CD14-positive monocyte (primary cell): ENCODE results near the gene ACKR1. TPM values are rescaled to one million over a fixed set of nuclear protein-coding genes. Genes with fewer than 3 reads are reported as not detected.

ENCODE experiments used
- DNase-seq, 3 donors: peaks; one replicate each; pipeline ENCODE4 v3.0.0-alpha.2; 2011 to 2022
- H2AFZ ChIP-seq: 2 replicates; pipeline ENCODE4 v1.6.0; 2012; ENCODE audit warnings: mild to moderate bottlenecking, low read depth, low read length, inconsistent platforms; ENCODE audit not compliant: insufficient read depth, poor library complexity, severe bottlenecking
- H3K27ac ChIP-seq, 2 donors: 1 replicate in 1 of 2; 2 replicates in 1 of 2; pipeline ENCODE4 v1.5.1; 2012 to 2013; ENCODE audit warnings: low read length in 2 of 2, control low read depth in 1 of 2, inconsistent platforms in 1 of 2, low read depth in 1 of 2, mild to moderate bottlenecking in 1 of 2
- H3K27me3 ChIP-seq, 2 donors: one replicate each; pipeline versions ENCODE4 v1.6.0 to v1.6.1; 2011 to 2013; ENCODE audit warnings: low read length in 2 of 2; ENCODE audit not compliant: control insufficient read depth in 2 of 2, insufficient read depth in 2 of 2
- H3K36me3 ChIP-seq, 2 donors: replicated peaks in 1 of 2; 1 replicate in 1 of 2; 2 replicates in 1 of 2; pipeline versions ENCODE4 v1.5.1 to v1.6.1; 2012 to 2013; ENCODE audit warnings: low read length in 2 of 2, control low read depth in 1 of 2, inconsistent platforms in 1 of 2, mild to moderate bottlenecking in 1 of 2; ENCODE audit not compliant: insufficient read depth in 2 of 2, control insufficient read depth in 1 of 2
- H3K4me1 ChIP-seq, 2 donors: 1 replicate in 1 of 2; 2 replicates in 1 of 2; pipeline versions ENCODE4 v1.5.1 to v1.6.1; 2012 to 2013; ENCODE audit warnings: low read length in 2 of 2, control low read depth in 1 of 2, inconsistent platforms in 1 of 2, mild to moderate bottlenecking in 1 of 2, moderate library complexity in 1 of 2; ENCODE audit not compliant: insufficient read depth in 2 of 2, control insufficient read depth in 1 of 2
- H3K4me2 ChIP-seq: replicated peaks from 2 replicates; pipeline ENCODE3; 2012; ENCODE audit warnings: low read length, moderate library complexity, mild to moderate bottlenecking; ENCODE audit not compliant: poor library complexity, severe bottlenecking; ENCODE audit errors: extremely low read depth
- H3K4me3 ChIP-seq, 3 experiments: fragments of 200-600 bp in 1 of 3; sonication (generic) in 1 of 3; replicated peaks in 1 of 3; 1 replicate in 2 of 3; 2 replicates in 1 of 3; pipeline ENCODE4 v1.5.1; 2011 to 2013; ENCODE audit warnings: low read length in 3 of 3, mild to moderate bottlenecking in 3 of 3, control low read depth in 2 of 3, low read depth in 2 of 3, inconsistent platforms in 1 of 3, moderate library complexity in 1 of 3
- H3K79me2 ChIP-seq: 2 replicates; pipeline ENCODE4 v1.6.0; 2012; ENCODE audit warnings: mild to moderate bottlenecking, control low read depth, inconsistent platforms, low read length, moderate library complexity; ENCODE audit not compliant: insufficient read depth
- H3K9ac ChIP-seq: 2 replicates; pipeline ENCODE4 v1.6.0; 2017; ENCODE audit warnings: low read length, mild to moderate bottlenecking; ENCODE audit not compliant: insufficient read depth, poor library complexity, severe bottlenecking
- H3K9me3 ChIP-seq, 2 donors: replicated peaks in 1 of 2; 1 replicate in 1 of 2; 2 replicates in 1 of 2; pipeline versions ENCODE4 v1.5.1 to v1.6.1; 2012 to 2013; ENCODE audit warnings: low read length in 2 of 2, control low read depth in 1 of 2; ENCODE audit not compliant: control insufficient read depth in 1 of 2, insufficient read depth in 1 of 2
- H4K20me1 ChIP-seq: 2 replicates; pipeline ENCODE4 v1.6.0; 2012; ENCODE audit warnings: mild to moderate bottlenecking, low read length, control low read depth, moderate library complexity; ENCODE audit not compliant: insufficient read depth
- H3K27ac Mint-ChIP-seq, 7 donors: one replicate each; pipeline ENCODE4 v1.8.0; 2020; ENCODE audit warnings: mild to moderate bottlenecking in 7 of 7, mixed read lengths in 7 of 7, moderate library complexity in 6 of 7, inconsistent platforms in 2 of 7
- H3K27me3 Mint-ChIP-seq, 3 donors: one replicate each; pipeline ENCODE4 v1.8.0; 2021 to 2022; ENCODE audit warnings: low read depth in 3 of 3, mild to moderate bottlenecking in 3 of 3, mixed read lengths in 3 of 3, moderate library complexity in 3 of 3, inconsistent platforms in 1 of 3
- H3K36me3 Mint-ChIP-seq, 2 donors: one replicate each; pipeline ENCODE4 v1.8.0; 2020; ENCODE audit warnings: mixed read lengths in 2 of 2, inconsistent platforms in 1 of 2, mild to moderate bottlenecking in 1 of 2
- H3K4me1 Mint-ChIP-seq: one replicate; pipeline ENCODE4 v1.8.0; 2020; ENCODE audit warnings: mild to moderate bottlenecking, mixed read lengths
- H3K4me3 Mint-ChIP-seq, 2 donors: one replicate each; pipeline ENCODE4 v1.8.0; 2020; ENCODE audit warnings: mild to moderate bottlenecking in 2 of 2, mixed read lengths in 2 of 2, moderate library complexity in 1 of 2
- H3K9me3 Mint-ChIP-seq, 7 donors: one replicate each; pipeline ENCODE4 v1.8.0; 2020 to 2022; ENCODE audit warnings: mixed read lengths in 7 of 7, mild to moderate bottlenecking in 6 of 7, moderate library complexity in 6 of 7, inconsistent platforms in 2 of 7
- CTCF ChIP-seq: fragments of 200-600 bp; IDR thresholded peaks from one replicate; pipeline ENCODE4 v1.8.0; 2022; ENCODE audit warnings: antibody characterized with exemption, mild to moderate bottlenecking
- WGBS: methylation state at CpG from one replicate; pipeline ENCODE4 v1.1.5; 2013; ENCODE audit warnings: missing lambda C conversion rate; ENCODE audit not compliant: insufficient coverage; 5-methylcytosine and 5-hydroxymethylcytosine counted together
- intact Hi-C, 2 donors: fragments of 100-400 bp; cut with micrococcal nuclease; formaldehyde crosslinking; loops; one replicate each; pipeline versions ENCODE4 v1.15.0 to v1.15.1; 2023
- polyA plus RNA-seq, 3 donors: library from polyadenylated mRNA; depleted of rRNA in 1 of 3; unstranded in 2 of 3; stranded (reverse) in 1 of 3; fragments of 300-500 nt in 2 of 3; fragments of >200 nt in 1 of 3; fragmentation: Illumina TruSeq in 2 of 3; gene quantifications; 1 replicate in 2 of 3; 2 replicates in 1 of 3; pipeline ENCODE4 v1.2.3, GENCODE V29; 2012 to 2021

Gene ACKR1
- polyA plus RNA-seq, 3 donors, result 0.14 TPM; not detected in 2

- H3K79me2 ChIP-seq, result no peaks in the 10 kb centered on the region
- H3K9ac ChIP-seq, result no peak overlapping the region
- no peak overlapping the region for H3K4me3 ChIP-seq
- no peaks in the 10 kb centered on the region for H3K4me1 ChIP-seq
- Mint-ChIP-seq H3K9me3 (no peaks in the 10 kb centered on the region), H3K4me1 (no peaks in the 10 kb centered on the region), H3K4me3 (no peak overlapping the region), H3K27ac (peak overlapping the region in 1 of 7 donors; percentile 25), H3K36me3 (no peaks in the 10 kb centered on the region), H3K27me3 (peaks cover 24 to 43% (median 31%) of the 10 kb centered on the region in 3 donors)
- H3K4me2 ChIP-seq, result no peak overlapping the region
- no peak for TF ChIP-seq CTCF
- no peaks in the 10 kb centered on the region for H3K9me3 ChIP-seq
- no peaks in the 10 kb centered on the region for H3K36me3 ChIP-seq
- no peak for DNase-seq
- H4K20me1 ChIP-seq, result no peaks in the 10 kb centered on the region
- peaks cover 19 to 35% of the 10 kb centered on the region in 2 donors for H3K27me3 ChIP-seq
- intact Hi-C loops, result no loop called here
- H2AFZ ChIP-seq, result no peak overlapping the region
- H3K27ac ChIP-seq, result no peak overlapping the region
- 41% methylated on average over 2 of the region's 4 CpGs for WGBS
Measured at GRCh38 chr1:159181328-159182024, 23.2 kb upstream of the ACKR1 start.

- H3K4me1 Mint-ChIP-seq, result peaks cover 14% of the 10 kb centered on the region
- Histone ChIP-seq H3K4me1 (peaks cover 6 to 13% of the 10 kb centered on the region in 2 donors), H3K9me3 (no peaks in the 10 kb centered on the region), H3K9ac (no peak overlapping the region), H3K4me3 (no peak overlapping the region), H3K79me2 (no peaks in the 10 kb centered on the region), H3K27ac (no peak overlapping the region), H3K36me3 (no peaks in the 10 kb centered on the region), H4K20me1 (no peaks in the 10 kb centered on the region), H3K4me2 (no peak overlapping the region), H2AFZ (no peak overlapping the region), H3K27me3 (peaks cover 46 to 61% of the 10 kb centered on the region in 2 donors)
- WGBS, result no CpG with 5 or more reads among the region's 2 CpGs
- H3K27ac Mint-ChIP-seq, result no peak overlapping the region
- H3K36me3 Mint-ChIP-seq, result no peaks in the 10 kb centered on the region
- H3K9me3 Mint-ChIP-seq, result peaks cover 0 to 6% (median 0%) of the 10 kb centered on the region in 7 donors
- TF ChIP-seq CTCF, result no peak
- H3K4me3 Mint-ChIP-seq, result no peak overlapping the region
- intact Hi-C loops, result no loop called here
- H3K27me3 Mint-ChIP-seq, result peaks cover 46 to 69% (median 56%) of the 10 kb centered on the region in 3 donors
- DNase-seq, result no peak
Measured at GRCh38 chr1:159184201-159184600, 20.5 kb upstream of the ACKR1 start.
